NCI-H748 (cell line): ENCODE results near the gene SYCP2.

ENCODE experiments used
- DNase-seq: peaks from one replicate; lab custom pipeline; 2025; ENCODE audit not compliant: unreplicated experiment; lab: John Stamatoyannopoulos, UW

Gene SYCP2

DNA sequence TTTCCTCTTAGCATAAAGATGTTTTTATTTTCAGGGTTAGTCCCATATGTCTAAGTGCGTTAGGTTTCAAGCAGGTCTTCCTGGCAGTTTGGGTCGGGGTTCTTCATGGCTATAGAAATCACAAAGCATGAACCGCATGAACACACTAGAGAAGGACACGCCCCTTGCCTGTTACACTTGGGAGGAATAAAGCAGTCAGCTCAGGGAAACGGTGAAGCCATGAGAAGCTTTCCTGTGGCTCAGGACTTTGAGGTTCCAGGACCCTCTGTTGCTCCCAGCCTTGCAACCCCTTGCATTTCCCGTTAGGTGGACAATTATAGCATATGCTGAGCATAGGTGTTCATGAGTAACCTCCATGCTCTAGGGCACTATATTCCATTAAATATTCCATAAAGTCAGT is 96.7 kb downstream of the SYCP2 start:
- DNase-seq: peak; percentile 55

DNA sequence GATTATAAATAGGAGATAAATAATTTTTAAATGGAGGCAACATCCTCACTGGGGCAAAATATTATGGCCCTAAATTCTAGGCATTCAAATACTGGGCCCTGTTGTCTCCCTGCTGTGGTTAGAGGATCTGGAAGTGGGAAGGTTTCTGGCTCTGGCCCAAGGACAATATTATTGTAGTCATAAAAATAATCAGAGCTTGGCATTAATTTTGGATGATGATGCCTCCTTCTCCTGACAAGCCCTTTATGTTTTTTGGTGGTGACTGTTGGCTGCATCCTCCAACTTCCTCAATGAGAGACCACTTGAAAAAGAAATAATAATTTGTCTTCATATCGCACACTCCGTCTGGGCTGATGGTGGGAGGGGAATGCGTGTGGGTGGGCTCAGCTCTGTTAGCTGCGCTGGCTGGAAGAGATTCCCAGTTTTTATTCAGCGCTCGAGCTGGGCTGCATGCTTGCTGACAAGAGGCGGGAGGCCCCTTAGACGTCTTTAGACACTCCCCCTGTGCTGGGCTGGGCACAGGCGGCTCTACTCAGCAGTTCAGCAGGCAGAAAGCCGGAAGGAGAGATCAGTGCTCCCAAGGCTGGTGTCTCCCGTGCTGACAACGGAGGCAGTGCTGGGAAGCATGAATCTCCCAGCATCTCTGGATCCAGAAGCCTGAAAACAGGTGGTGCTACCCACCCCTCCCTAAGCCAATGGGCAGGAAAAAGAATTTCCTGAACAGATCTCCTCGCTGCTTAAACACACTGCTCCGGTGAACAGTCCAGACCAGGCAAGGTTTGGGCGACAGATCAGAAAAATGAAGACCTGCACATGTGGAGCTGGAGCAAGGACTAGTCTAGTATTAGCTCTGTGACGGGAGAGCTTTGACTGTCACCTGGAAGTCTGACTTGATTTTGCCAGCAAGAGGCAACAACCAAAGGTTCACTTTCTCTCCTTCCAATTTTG is 97.7 kb downstream of the SYCP2 start:
- peak; percentile 85 for DNase-seq

DNA sequence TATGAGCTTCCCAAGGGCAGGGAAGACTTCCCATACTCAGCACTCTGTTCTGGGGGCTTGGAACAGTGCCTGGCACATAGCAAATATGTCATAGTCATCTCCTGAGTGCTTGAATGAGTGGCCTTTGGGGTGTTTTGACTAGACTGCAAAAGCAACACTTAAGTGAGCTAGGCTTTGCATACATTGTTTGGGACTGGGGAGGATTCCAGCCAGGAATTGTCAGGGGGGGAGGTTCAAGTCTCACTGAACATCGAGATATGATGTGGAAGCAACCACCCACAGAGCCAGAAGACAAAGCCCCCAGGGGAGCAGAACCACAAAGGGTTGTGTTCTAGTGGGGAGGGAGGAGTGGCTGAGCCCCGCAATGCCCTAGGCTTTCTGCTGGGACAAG is 98.4 kb downstream of the SYCP2 start:
- DNase-seq: peak; percentile 59

DNA sequence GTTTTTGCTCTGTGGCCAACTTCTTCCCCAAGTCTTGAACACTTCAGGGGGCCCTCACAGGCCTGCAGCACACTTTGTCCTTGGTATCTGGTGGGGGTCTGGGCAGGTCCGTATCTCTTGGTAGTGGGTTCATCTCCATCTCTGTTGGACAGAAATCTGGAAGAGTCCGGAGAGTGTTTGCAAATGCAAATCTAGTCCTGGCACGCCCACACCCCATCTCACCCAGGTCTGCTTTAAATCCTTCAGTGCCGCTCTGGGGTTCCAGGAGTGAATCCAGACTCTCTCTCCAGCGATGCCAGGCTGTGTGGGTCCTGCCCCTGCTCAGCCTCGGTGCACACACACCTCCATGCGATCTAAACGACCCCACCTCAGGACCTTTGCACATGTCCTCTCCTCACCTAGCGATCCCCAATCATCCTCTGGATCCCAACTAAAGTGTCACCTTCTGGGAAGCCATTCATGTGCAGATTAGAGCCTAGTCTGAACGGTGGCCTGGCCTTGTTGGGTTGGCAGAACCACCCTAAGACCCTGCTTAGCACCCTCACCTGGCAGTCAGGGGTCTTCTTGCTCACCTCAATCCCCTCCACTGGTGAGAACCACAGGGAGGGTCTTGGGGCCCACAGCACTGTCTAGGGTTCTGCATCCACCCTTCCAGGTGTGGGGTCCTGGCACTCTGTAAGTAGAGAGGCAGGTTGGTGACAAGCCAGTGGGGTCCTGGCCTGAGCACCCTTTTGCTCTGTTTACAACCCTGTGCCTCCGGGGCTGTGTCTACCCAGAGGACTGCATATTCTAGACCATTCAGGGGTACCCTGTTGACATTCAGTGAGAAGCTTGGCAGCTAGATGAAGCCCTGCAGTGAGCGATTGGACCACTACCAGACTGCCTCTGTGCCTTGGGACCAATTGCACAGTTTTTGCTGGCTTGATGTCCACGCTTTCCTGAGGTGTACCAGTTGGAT is 100.8 kb downstream of the SYCP2 start:
- no peak for DNase-seq

DNA sequence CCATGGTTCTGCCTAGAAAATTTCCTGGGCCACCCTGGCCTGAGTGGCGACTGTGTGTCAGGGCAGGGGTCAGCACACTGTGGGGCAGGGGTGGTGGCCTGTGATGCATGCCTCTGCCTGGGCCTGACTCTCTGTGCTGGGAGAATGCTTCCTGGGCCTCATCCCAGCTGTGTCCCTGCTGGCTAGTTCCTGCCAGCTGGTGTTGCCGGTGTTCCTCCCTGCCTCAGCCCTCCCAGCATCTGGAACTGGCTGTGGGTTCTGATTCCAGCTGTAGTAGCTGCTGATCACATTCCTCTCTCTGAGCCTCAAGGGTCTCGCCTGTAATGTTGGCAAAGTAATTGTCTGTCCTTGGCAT is 101.5 kb downstream of the SYCP2 start:
- no peak for DNase-seq

DNA sequence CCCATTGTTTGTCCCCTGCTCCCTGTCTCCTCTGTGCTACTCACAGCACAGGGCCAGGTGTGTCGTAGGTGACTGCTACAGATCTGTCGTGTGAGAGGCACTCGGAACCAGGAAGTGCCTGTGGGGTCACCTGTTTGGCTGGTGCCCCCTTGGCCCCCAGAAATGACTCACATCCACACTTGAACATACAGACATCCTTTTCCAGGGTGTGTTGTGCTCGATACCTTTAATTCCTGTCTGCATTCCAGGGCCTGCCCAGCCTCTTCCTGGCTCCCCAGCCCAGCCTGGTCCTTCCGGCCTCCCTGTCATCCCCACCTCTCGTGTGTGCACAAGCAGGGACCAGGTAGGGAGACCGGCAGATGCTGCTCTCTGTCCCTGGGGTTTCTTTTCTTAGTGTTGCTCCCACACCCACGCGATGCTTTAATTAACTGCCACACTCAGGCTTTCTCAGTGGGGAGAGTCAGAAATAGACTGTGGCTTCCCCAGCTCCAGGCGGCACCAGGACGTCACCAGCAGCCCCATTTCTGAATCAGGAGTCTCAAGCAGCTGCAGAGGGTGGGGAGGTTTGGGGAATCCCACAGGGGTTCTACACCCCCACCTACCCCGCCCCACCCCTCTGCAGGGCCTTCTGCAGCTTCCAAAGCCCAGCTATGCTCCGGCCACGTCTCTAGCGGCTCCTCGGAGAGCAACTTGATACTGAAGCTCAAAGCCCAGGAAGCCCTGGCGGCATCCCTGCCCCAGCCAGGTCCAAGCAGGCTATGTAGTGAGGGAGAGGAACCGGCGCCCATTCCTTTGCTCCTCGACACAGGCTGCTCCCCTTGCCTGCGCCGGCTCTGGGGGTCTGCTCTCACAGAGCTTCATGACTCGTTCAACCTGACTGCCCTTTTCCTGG is 102.2 kb downstream of the SYCP2 start:
- DNase-seq: no peak

DNA sequence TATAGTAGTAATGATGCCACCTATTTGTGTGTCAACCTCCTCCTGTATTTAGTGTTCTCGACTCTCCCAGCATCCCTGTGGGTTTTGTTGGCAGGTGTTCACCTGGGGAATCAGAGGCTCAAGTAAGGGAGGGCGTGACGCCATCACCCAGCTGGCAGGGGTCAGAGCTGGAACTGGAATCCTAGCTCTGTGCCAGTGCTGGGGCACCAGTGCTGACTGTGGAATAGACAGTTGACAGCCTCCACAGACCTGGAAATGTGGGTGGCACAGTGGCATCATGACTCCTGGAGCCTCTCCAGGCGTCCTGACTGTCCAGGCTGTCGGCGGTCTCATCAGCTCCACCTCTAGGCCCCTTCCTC is 102.8 kb downstream of the SYCP2 start:
- no peak for DNase-seq

DNA sequence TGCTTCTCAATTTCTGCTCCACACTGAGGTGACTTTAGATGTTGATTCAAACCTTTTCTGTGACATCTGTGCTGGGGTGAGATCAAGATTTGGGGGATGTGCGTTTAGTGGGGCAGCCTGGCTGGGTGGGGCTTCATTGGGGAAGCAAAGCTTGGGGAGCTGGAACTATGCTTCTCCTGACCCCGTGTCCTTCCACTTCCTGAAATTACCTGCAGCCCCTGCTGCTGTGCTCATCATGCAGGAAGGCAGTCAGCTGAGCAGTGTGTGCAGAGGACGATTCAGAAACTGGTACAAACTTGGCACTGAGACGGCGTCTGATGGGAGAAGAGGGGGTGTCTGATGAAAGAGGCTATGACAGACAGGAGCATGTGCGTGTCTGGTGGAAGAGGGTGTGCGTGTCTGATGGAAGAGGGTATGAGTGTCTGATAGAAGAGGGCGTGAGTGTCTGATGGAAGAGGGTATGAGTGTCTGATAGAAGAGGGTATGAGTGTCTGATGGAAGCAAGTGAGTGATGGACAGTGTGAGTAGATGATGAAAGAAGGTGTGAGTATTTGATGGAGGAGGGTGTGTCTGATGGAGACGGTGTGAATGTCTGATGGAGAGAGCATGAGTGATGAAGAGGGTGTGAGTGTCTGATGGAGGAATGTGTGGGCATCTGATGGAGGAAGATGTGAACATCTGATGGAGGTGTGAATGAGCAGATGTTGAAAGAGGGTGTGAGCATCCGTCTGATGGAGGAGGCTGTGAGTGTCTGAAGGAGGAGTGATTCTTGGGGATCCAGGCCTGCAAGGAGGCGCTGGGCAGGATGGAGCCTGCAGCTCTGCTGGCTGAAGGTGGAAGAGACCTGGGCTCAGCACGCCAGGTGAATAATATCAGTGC is 103.4 kb downstream of the SYCP2 start:
- DNase-seq: no peak

DNA sequence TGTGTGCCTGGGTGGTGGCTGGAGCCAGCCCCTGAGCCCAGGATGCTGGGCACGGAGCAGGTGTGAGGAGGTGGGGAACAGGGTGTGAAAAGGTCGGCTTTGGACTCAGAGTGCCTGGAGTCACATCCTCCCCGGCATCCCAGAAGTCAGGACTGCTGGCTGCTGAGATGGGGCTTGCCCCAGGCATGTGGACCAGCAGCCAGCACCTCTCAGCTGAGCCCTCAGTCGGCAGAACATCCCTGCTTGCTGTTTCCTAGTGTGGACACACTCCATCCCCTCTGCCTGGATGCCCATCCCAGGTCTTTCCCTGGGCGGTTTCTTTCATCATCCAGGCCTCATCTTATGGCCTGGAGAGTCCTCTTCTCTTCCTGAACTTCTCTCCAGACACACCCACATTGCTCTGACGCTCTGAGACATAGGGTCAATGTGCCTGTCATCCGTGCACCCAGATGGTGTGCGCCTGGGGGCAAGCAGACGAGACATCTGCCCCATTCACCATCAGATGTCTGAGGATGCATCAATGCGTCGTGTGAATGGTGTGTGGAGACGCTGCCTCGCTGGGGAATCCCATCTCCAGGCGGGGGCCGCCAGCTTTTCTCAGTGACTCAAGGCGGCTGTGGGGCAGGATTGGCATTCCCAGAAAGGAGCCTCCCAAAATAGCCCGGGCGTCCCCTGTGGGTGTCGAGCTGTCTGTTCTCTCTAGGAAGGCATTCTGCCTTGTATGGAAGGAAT is 104.2 kb downstream of the SYCP2 start:
- no peak for DNase-seq

DNA sequence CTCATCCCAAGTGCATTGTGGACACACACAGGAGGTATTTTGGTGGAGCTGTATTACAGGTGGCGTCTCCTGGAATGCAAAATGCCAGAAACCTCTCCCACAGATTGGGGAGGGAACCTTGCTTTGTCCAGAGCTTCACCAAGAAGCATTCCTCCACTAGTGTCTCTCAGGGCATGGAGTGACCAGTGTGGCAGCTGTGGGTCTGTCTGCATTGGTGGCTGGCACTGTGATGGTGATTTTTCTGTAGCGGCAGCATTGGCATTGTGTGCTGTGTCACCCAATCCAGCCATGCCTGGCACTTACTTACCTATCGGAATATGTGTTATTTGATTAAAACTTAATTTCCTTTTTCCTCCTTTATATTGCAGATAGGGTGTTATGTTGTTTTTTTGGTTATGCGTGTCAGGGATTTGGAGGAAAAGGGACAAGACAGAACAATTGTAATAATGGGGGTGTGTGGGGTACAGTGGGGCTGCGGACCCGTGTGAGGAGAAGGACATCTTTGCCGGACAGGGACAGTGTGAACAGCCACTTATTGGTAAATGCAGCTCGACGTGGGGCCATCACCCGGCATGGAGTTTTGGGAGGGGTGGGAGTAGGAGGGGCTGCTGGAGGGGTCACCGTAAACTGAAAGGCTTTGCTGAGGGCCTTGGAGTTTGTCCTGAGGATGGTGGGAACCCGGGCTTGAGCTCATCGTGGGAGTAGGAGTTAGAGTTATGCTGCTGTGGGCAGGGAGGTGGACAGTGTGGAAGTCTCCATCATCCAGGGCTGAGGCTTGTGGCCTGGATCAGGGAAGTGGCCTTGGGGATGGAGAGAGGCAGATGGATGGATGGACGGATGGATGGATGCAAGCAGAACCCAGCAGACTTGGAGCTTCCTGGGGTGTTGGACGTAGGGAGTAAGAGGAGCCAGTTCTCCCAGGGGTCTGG is 105.0 kb downstream of the SYCP2 start:
- no peak for DNase-seq

DNA sequence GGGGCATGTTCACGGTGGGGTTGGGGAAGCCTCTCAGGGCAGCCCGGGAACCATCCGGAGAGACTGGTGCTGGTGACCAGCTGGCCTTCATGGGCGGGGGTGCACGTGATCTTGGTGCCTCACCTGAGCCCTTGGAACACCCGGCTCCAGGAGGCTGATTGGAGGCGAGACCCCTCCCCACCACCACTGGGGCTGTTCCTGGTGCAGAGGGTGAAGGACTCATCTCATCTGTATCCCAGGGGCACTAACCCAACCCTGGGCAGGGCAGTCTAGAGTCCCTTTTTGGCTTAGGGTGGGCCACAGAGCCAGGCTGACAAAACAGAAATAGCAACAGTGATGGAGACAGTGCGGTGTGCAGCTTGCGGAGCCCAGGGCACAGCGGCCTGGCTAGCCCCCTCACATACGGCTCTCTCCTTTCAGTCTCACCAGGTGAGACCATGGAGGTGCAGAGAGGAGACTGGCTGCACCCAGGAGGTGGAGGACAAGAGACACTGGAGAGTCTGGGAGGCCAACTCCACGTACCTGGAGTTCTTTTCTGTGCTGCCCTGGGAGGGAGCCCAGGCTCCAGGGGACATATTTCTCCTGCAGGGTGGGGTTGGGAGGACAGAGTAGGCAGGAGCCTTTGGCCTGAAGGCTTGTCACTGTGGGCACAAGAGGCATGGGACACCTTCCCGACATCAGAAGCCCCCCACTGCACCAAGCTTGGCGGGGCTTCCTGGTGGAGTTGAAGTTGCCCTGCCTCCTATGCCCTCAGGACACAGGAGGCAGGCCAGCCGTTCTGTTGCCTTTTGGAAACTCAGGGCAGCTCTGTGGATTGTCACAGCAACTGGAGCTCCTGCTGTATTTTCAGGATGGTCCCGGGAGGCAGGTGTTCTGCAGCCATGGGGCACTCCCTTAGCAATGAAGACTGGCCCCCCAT is 106.0 kb downstream of the SYCP2 start:
- DNase-seq: no peak

DNA sequence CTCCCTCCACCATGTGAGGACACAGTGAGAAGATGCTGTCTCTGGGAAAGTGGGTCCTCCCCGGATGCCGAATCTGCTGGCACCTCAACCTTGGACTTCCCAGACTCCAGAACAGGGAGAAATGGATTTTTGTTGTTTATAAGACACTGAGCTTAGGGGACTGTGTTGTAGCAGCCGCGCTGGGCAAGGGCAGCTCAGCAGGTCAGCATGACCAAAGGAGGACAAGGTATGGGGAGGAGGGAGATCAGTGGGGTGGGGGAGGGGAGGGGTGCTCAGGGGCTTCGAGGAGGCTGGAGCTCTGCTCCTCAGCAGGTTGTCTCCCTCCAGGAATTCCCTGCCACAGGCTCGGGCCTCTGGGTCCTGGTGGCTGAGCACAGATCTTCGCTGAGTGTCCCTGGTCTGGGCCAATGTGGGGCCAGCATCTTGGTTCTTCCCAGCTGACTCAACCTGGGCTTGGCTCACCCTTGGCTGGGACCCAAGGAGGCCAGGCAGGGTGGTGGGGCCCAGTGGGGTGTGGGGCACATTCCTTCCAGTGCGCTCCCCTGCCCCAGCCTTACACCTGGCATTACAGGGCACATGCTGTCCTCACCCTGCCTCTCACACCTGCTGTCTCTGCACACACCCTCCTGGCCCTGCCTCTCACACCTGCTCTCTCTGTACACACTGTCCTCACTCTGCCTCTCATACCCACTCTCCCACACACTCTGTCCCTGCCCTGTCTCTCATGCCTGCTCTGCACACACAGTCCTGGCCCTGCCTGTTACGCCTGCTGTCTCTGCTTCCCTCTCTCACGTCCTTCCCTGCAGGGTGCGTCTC is 107.3 kb downstream of the SYCP2 start:
- DNase-seq: peak; percentile 92

DNA sequence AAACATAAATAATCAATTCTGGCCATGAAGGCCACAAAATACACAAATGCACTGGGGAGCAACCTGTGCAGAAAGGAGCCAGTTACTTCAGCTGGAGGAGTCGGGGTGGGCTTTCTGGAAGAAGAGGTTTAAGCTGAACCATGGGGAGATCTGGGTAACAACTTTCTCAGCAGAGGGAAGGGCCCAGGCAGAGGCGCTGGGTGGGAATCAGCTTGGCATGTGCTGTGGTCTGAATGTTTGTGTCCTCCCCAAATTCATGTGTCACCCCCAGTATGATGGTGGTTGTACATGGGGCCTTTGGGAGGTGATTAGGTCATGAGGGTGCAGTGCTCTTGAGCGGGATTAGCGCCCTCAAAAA is 107.9 kb downstream of the SYCP2 start:
- no peak for DNase-seq

DNA sequence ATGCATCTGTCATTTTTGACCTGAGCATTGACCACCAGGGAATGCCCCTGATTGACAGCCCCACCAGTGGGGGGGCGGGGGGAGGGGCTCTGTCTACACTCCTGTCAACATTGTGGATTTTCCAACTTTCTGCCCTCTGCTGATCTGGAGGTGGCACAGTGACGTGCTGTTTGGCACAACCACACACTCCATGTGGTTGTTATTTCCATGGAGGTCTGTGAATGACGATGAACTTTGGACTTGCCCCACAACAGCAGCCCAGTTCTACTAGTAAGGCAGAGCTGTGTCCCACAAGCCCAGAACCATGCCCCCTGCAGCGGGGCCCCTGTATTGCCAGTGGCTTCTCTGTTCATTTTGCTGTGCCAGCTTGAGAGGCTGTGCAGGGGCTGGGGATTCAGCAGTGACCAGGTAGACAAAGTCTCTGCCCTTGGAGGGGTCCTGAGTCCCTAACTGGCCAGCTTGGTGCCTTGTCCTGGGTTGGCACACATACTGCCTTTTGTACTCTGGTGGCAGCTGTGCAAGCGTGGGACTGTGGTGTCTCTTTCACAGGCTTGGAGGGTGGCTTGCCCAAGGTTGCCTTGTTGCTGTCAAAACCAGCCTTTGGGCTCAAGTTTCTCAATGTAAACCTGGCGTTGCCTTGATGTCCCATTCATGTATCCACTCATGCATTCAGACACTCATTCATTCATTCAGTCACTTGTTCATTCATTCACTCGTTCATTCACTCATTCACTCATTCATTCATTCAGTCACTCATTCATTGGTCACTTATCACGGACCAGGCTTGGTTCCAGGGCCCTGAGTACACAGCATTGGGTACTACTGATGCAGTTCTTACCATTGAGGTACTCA is 108.5 kb downstream of the SYCP2 start:
- DNase-seq: no peak

DNA sequence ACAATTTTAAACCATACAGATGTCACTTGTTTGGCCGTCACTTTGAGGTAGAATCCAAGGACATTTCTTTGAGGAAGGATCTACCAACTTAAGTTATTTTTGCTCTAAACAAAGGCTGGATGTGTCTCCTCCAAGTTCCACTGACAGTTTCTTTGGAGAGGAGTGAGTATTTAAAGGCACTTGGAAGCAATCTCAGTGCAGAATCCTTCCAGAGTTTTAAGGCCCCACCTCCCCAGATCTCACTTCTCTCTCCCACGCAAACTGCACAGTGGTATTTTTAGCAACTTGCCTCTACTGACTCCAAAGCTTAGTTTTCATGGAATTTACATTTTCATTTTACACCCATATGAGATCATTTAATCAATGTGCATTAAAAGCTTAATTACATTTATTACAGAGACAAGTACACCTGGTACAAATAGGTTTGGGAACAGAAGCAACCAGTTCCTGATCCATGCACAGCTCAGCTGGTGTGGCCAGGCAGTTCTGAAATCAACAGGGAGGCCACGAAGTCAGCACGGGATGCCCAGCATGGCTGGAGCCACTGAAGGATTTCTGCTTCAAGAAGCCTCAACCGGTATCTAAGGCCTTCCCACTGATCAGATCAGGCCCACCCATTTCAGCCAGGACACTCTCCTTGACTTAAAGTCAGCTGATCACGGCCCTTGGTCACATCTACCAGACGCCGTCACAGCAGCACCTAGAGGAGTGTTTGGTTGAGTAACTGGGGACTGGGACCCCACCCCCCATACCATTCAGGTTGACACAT is 109.8 kb downstream of the SYCP2 start:
- DNase-seq: no peak
